Stomach (tissue), 4 donors: ENCODE results near the gene PSMB8.

Source experiments
- CTCF ChIP-seq, 7 experiments: fragments of 450-650 bp in 4 of 7; fragments of 200-600 bp in 3 of 7; sonication (generic) in 3 of 7; IDR thresholded peaks; one replicate each; pipeline ENCODE4 v1.5.1; 2016 to 2019; ENCODE audit warnings: antibody characterized with exemption in 7 of 7, control low read depth in 2 of 7, mild to moderate bottlenecking in 1 of 7
- EP300 ChIP-seq: sonication (generic); formaldehyde crosslinking; IDR thresholded peaks from one replicate; pipeline ENCODE4 v1.6.1; 2017; ENCODE audit warnings: antibody characterized with exemption
- POLR2A ChIP-seq, 4 donors: fragments of 450-650 bp; IDR thresholded peaks; one replicate each; pipeline ENCODE4 v1.6.1; 2016; ENCODE audit warnings: antibody characterized with exemption in 4 of 4, control low read depth in 2 of 4, mild to moderate bottlenecking in 1 of 4, moderate library complexity in 1 of 4
- POLR2AphosphoS5 ChIP-seq, 3 donors: sonication (generic); formaldehyde crosslinking; IDR thresholded peaks; one replicate each; pipeline ENCODE4 v1.6.1; 2016; ENCODE audit warnings: antibody characterized with exemption in 3 of 3

- TF ChIP-seq EP300 (no peak), CTCF (IDR thresholded peaks at IDR 0.05) (no peak), POLR2A (IDR thresholded peaks at IDR 0.05) (no peak), POLR2AphosphoS5 (IDR thresholded peaks at IDR 0.05) (no peak)
Observed at GRCh38 chr6:32852018-32852843, 8.4 kb upstream of the PSMB8 start.
